Measurements from ENCODE around the gene NECAB3. TPM values are rescaled to one million over a fixed set of nuclear protein-coding genes. Genes with fewer than 3 reads are reported as not detected.
A peak's percentile ranks its signal among the peaks of the same experiment; 100 is the strongest.

NECAB3 gene
- total and polyA plus RNA-seq, 2 donors (not counting 3 experiments of a cell fraction or from before 2014, with no cell fraction given), result 18.1 to 22.4 TPM

DNA sequence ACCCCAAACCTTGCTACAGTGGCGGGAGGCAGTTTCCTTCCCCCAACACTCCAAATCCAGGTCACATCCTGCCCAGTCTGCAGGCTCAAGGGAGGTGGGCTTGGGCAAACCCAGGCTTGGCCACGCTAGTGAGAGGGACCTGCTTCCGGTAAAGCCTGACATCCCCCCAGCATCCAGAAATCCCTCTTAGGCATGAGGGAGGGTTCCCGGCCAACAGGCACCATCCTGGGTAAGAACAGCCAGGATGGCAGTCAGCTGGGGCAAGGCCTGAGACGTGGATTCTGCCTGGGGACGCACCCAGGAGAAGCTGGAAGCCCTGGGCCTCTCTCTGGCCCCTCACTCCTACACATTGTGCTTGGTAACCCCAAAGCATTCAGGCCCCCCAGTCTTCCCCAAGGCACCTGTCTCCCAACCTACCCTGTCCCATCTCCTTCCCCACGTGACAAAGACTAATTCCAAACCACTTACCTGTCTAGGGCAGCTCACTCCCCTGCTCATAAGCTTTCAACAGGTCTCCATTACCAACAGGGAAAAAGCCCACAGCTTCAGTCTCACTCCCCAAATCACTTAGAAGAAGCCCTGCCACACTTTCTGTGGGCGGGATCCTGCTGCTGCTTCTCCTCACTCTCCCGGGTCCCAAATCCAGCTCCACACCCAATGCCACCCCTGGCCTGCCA is 10.0 kb downstream of the NECAB3 start:
- H3K9me3 ChIP-seq (replicated peaks; ENCODE audit: control insufficient read depth, insufficient read depth, low read length), result no peaks in the 10 kb centered on the region
- H3K4me1 ChIP-seq (ENCODE audit: control insufficient read depth, extremely low read depth, insufficient read depth, low read length), result peaks cover 23% of the 10 kb centered on the region
- H3K4me3 ChIP-seq (replicated peaks in 1 of 3; ENCODE audit: insufficient read depth in 1 of 3, low read depth in 1 of 3, low read length in 3 of 3), result peak overlapping the region in 2 of 3 experiments; percentile 56 to 59
- peak overlapping the region; percentile 86 for H3K4me2 ChIP-seq (ENCODE audit: insufficient read depth, low read length)
- H4K20me1 ChIP-seq (replicated peaks; ENCODE audit: control insufficient read depth, extremely low read depth, insufficient read depth, low read length), result no peaks in the 10 kb centered on the region
- peak overlapping the region; percentile 53 for H3K9ac ChIP-seq (replicated peaks; ENCODE audit: extremely low read depth, insufficient read depth, low read length)
- DNase-seq (ENCODE audit: low read depth, low spot score) (no peak), FAIRE-seq (no peak)
- BruUV-seq (replicated peaks), result no TSS peak
- ChIA-PET POLR2A (interaction anchor here (0.6 kb wide), 1 partner anchor 180 kb away, joined by 8 read pairs; no protein-coding TSS in a partner anchor), CTCF (interaction anchor here (0.9 to 3.0 kb wide), 6 partner anchors 10 to 401 kb away, joined by 3 to 23 read pairs (median 5); partner anchors contain the start of gene SNTA1)
- no peaks in the 10 kb centered on the region for H3K79me2 ChIP-seq (ENCODE audit: control insufficient read depth, insufficient read depth, low read length)
- intact Hi-C loops (cut with micrococcal nuclease), result loop anchor here (10.0 kb wide), 1 partner anchor 331 kb away; the partner anchor contains the start of gene RALY
- H3K27ac ChIP-seq (ENCODE audit: insufficient read depth, low read depth, low read length), result peak overlapping the region; percentile 56
- no peaks in the 10 kb centered on the region for H3K9me1 ChIP-seq (replicated peaks; ENCODE audit: control insufficient read depth, extremely low read depth, insufficient read depth, low read length)
- no peaks in the 10 kb centered on the region for H3K27me3 ChIP-seq (ENCODE audit: control insufficient read depth in 2 of 2, insufficient read depth in 2 of 2, low read length in 2 of 2)
- peak overlapping the region; percentile 84 for H2AFZ ChIP-seq (ENCODE audit: low read depth, low read length)
- dilution Hi-C loops (cut with MboI; ENCODE audit: extremely low pct_ligation_motif_present, low sequenced_read_pairs), result no loop called here
- H3K36me3 ChIP-seq (ENCODE audit: control insufficient read depth in 2 of 2, extremely low read depth in 1 of 2, insufficient read depth in 2 of 2, low read length in 2 of 2), result peaks cover 0 to 2% of the 10 kb centered on the region in 2 experiments
- TF ChIP-seq, protein P1, sequence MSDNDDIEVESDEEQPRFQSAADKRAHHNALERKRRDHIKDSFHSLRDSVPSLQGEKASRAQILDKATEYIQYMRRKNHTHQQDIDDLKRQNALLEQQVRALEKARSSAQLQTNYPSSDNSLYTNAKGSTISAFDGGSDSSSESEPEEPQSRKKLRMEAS (IDR thresholded peaks at IDR 0.05; ENCODE audit: insufficient read depth, insufficient read length), result no peak
- TF ChIP-seq POLR2AphosphoS5 (IDR thresholded peaks at IDR 0.05; ENCODE audit: insufficient read depth, low read depth, low read length), result no peak
- no peak for TF ChIP-seq POLR2A (IDR thresholded peaks at IDR 0.05; ENCODE audit: low read depth, low read length)
- TF ChIP-seq, protein P2, sequence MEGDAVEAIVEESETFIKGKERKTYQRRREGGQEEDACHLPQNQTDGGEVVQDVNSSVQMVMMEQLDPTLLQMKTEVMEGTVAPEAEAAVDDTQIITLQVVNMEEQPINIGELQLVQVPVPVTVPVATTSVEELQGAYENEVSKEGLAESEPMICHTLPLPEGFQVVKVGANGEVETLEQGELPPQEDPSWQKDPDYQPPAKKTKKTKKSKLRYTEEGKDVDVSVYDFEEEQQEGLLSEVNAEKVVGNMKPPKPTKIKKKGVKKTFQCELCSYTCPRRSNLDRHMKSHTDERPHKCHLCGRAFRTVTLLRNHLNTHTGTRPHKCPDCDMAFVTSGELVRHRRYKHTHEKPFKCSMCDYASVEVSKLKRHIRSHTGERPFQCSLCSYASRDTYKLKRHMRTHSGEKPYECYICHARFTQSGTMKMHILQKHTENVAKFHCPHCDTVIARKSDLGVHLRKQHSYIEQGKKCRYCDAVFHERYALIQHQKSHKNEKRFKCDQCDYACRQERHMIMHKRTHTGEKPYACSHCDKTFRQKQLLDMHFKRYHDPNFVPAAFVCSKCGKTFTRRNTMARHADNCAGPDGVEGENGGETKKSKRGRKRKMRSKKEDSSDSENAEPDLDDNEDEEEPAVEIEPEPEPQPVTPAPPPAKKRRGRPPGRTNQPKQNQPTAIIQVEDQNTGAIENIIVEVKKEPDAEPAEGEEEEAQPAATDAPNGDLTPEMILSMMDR (IDR thresholded peaks at IDR 0.05; ENCODE audit: extremely low read depth in 1 of 2, insufficient read depth in 1 of 2, low read depth in 1 of 2, low read length in 2 of 2), result no peak
- no peak for TF ChIP-seq GATA2 (IDR thresholded peaks at IDR 0.05; ENCODE audit: insufficient read depth, insufficient read length, low read depth, low read length)
- TF ChIP-seq FOS (IDR thresholded peaks at IDR 0.05; ENCODE audit: borderline replicate concordance, insufficient read depth, low read length), result no peak
- no peak for TF ChIP-seq EZH2 (IDR thresholded peaks at IDR 0.05; ENCODE audit: borderline replicate concordance, low read depth, low read length, severe bottlenecking)
- no peak for TF ChIP-seq MYC (IDR thresholded peaks at IDR 0.05; ENCODE audit: low read depth, low read length)
- no peak for TF ChIP-seq JUN (IDR thresholded peaks at IDR 0.05; ENCODE audit: borderline replicate concordance, insufficient read depth, insufficient read length, low read depth)

Data from endothelial cell of umbilical vein (primary cell).